Parathyroid adenoma (tissue), 2 donors: ENCODE data around the gene GNA12.
A peak's percentile ranks its signal among the peaks of the same experiment; 100 is the strongest.

Experiments used
- H2AFZ ChIP-seq: fragments of 300-600 bp; sonication (generic); one replicate; pipeline ENCODE4 v1.7.0; 2017; ENCODE audit warnings: antibody characterized with exemption, mild to moderate bottlenecking
- H3K27ac ChIP-seq: fragments of 300-600 bp; sonication (generic); one replicate; pipeline ENCODE4 v1.7.0; 2017
- H3K27me3 ChIP-seq: fragments of 300-600 bp; sonication (generic); one replicate; pipeline ENCODE4 v1.7.0; 2017; ENCODE audit warnings: low read length; ENCODE audit not compliant: control insufficient read depth, insufficient read depth
- H3K36me3 ChIP-seq: fragments of 300-600 bp; sonication (generic); one replicate; pipeline ENCODE4 v1.7.0; 2017; ENCODE audit warnings: low read length; ENCODE audit not compliant: control insufficient read depth, insufficient read depth
- H3K4me1 ChIP-seq: fragments of 300-600 bp; sonication (generic); one replicate; pipeline ENCODE4 v1.7.0; 2017; ENCODE audit warnings: control low read depth
- H3K4me2 ChIP-seq: fragments of 300-600 bp; sonication (generic); one replicate; pipeline ENCODE4 v1.7.0; 2017; ENCODE audit warnings: low read length
- H3K4me3 ChIP-seq: fragments of 300-600 bp; sonication (generic); one replicate; pipeline ENCODE4 v1.7.0; 2017; ENCODE audit warnings: low read depth, low read length
- H3K79me2 ChIP-seq: fragments of 300-600 bp; sonication (generic); one replicate; pipeline ENCODE4 v1.7.0; 2017; ENCODE audit warnings: control low read depth
- H3K9ac ChIP-seq: fragments of 300-600 bp; sonication (generic); one replicate; pipeline ENCODE4 v1.7.0; 2017; ENCODE audit warnings: mild to moderate bottlenecking
- H3K9me3 ChIP-seq: fragments of 300-600 bp; sonication (generic); one replicate; pipeline ENCODE4 v1.7.0; 2017; ENCODE audit warnings: low read length; ENCODE audit not compliant: control insufficient read depth
- CTCF ChIP-seq: fragments of 300-600 bp; sonication (generic); IDR thresholded peaks from one replicate; pipeline ENCODE4 v1.7.0; 2017; ENCODE audit warnings: antibody characterized with exemption, mild to moderate bottlenecking
- donor health status: primary hyperparathyroidism.

Gene GNA12

GRCh38 chr7:2814186-2814945 lies 29.7 kb downstream of the GNA12 start:
- Histone ChIP-seq H3K36me3 (no peaks in the 10 kb centered on the region), H3K27me3 (no peaks in the 10 kb centered on the region), H3K4me3 (no peak overlapping the region), H3K9ac (no peak overlapping the region), H2AFZ (no peak overlapping the region), H3K79me2 (peaks cover 58% of the 10 kb centered on the region), H3K9me3 (no peaks in the 10 kb centered on the region), H3K4me2 (no peak overlapping the region), H3K4me1 (no peaks in the 10 kb centered on the region), H3K27ac (no peak overlapping the region)
- TF ChIP-seq CTCF, result no peak

- H3K36me3 ChIP-seq, result no peaks in the 10 kb centered on the region
- no peak overlapping the region for H3K4me3 ChIP-seq
- no peaks in the 10 kb centered on the region for H3K9me3 ChIP-seq
- no peaks in the 10 kb centered on the region for H3K4me1 ChIP-seq
- no peak overlapping the region for H3K27ac ChIP-seq
- no peak overlapping the region for H3K9ac ChIP-seq
- TF ChIP-seq CTCF, result no peak
- no peaks in the 10 kb centered on the region for H3K27me3 ChIP-seq
- H3K4me2 ChIP-seq, result no peak overlapping the region
- H2AFZ ChIP-seq, result no peak overlapping the region
- H3K79me2 ChIP-seq, result peaks cover 57% of the 10 kb centered on the region
These were observed 30.5 kb downstream of the GNA12 start for GRCh38 chr7:2813350-2814185.

GRCh38 chr7:2812831-2813230 lies 31.3 kb downstream of the GNA12 start:
- Histone ChIP-seq H3K27me3 (no peaks in the 10 kb centered on the region), H3K4me2 (no peak overlapping the region), H3K9ac (no peak overlapping the region), H3K36me3 (no peaks in the 10 kb centered on the region), H3K4me1 (no peaks in the 10 kb centered on the region), H3K4me3 (no peak overlapping the region), H3K79me2 (peaks cover 56% of the 10 kb centered on the region), H3K9me3 (no peaks in the 10 kb centered on the region), H3K27ac (no peak overlapping the region), H2AFZ (no peak overlapping the region)
- no peak for TF ChIP-seq CTCF

GRCh38 chr7:2812114-2812487 lies 32.0 kb downstream of the GNA12 start:
- Histone ChIP-seq H3K4me1 (no peaks in the 10 kb centered on the region), H3K27ac (peak overlapping the region; percentile 13), H3K4me3 (no peak overlapping the region), H3K9ac (no peak overlapping the region), H3K4me2 (no peak overlapping the region), H3K9me3 (no peaks in the 10 kb centered on the region), H3K27me3 (no peaks in the 10 kb centered on the region), H3K36me3 (no peaks in the 10 kb centered on the region), H3K79me2 (peaks cover 51% of the 10 kb centered on the region), H2AFZ (no peak overlapping the region)
- TF ChIP-seq CTCF, result no peak
